Gastrocnemius medialis (tissue), 4 donors: ENCODE measurements around the gene TANC1.

Experiments used
- CTCF ChIP-seq, 5 experiments: fragments of 450-650 bp in 3 of 5; fragments of 200-600 bp in 2 of 5; sonication (generic) in 2 of 5; IDR thresholded peaks in 4 of 5; conservative IDR thresholded peaks in 1 of 5; 1 replicate in 4 of 5; 2 replicates in 1 of 5; pipeline ENCODE4 v1.5.1; 2016 to 2019; ENCODE audit warnings: antibody characterized with exemption in 5 of 5, mild to moderate bottlenecking in 3 of 5, moderate library complexity in 3 of 5
- POLR2A ChIP-seq, 2 donors: fragments of 450-650 bp; IDR thresholded peaks; one replicate each; pipeline ENCODE4 v1.6.1; 2017; ENCODE audit warnings: antibody characterized with exemption in 2 of 2, mild to moderate bottlenecking in 2 of 2, moderate library complexity in 2 of 2

GRCh38 chr2:159091381-159091780 is 122.9 kb downstream of the TANC1 start:
- TF ChIP-seq CTCF (IDR thresholded peaks at IDR 0.05 in 4 of 5, conservative IDR thresholded peaks at IDR 0.05 in 1 of 5): no peak
- no peak for TF ChIP-seq POLR2A (IDR thresholded peaks at IDR 0.05)
